T-cell (primary cell): ENCODE data around the gene CACNA1A. TPM values are rescaled to one million over a fixed set of nuclear protein-coding genes. Genes with fewer than 3 reads are reported as not detected.

ENCODE experiments used
- ATAC-seq, 4 experiments: fragments of 200-7000 bp in 3 of 4; fragments of 150-1000 bp in 1 of 4; cut with Tn5 transposase; replicated peaks in 1 of 4; 1 replicate in 3 of 4; 2 replicates in 1 of 4; pipeline ENCODE4 v1.10.0; 2021; ENCODE audit warnings: moderate library complexity in 3 of 4, mild to moderate bottlenecking in 2 of 4, moderate number of reproducible peaks in 1 of 4
- CTCF ChIA-PET, 2 donors: fragments of 300-600 bp; sonication (Branson Sonifier 250); formaldehyde crosslinking; loops; one replicate each; lab custom pipeline; 2022; ENCODE audit warnings: antibody characterized with exemption in 2 of 2; lab: Charles Lee
- POLR2A ChIA-PET, 2 donors: fragments of 300-600 bp; sonication (Branson Sonifier 250); formaldehyde crosslinking; loops; one replicate each; lab custom pipeline; 2022; ENCODE audit warnings: antibody characterized with exemption in 2 of 2; lab: Charles Lee
- DNase-seq, 35 experiments: peaks; one replicate each; pipeline versions ENCODE4 v3.0.0 to v3.0.0-alpha.2; 2013 to 2023
- H3K27ac ChIP-seq: one replicate; pipeline ENCODE4 v1.5.1; 2013; ENCODE audit warnings: low read length
- H3K27me3 ChIP-seq, 2 experiments: replicated peaks in 1 of 2; 1 replicate in 1 of 2; 2 replicates in 1 of 2; pipeline versions ENCODE4 v1.6.1 to v1.7.0; 2013; ENCODE audit warnings: low read length in 1 of 2, mixed read lengths in 1 of 2; ENCODE audit not compliant: control insufficient read depth in 2 of 2, insufficient read depth in 2 of 2; ENCODE audit errors: extremely low read depth in 1 of 2
- H3K36me3 ChIP-seq, 2 donors: 1 replicate in 1 of 2; 2 replicates in 1 of 2; pipeline versions ENCODE4 v1.6.1 to v1.7.0; 2013; ENCODE audit warnings: low read length in 1 of 2; ENCODE audit not compliant: control insufficient read depth in 2 of 2, insufficient read depth in 1 of 2; ENCODE audit errors: extremely low read depth in 1 of 2
- H3K4me1 ChIP-seq, 2 experiments: 1 replicate in 1 of 2; 2 replicates in 1 of 2; pipeline versions ENCODE4 v1.6.1 to v1.7.0; 2013; ENCODE audit warnings: low read length in 2 of 2, mixed read lengths in 1 of 2; ENCODE audit not compliant: insufficient read depth in 2 of 2, control insufficient read depth in 1 of 2; ENCODE audit errors: extremely low read depth in 1 of 2
- H3K4me3 ChIP-seq, 2 donors: 1 replicate in 1 of 2; 2 replicates in 1 of 2; pipeline versions ENCODE4 v1.5.1 to v1.7.0; 2013; ENCODE audit warnings: mild to moderate bottlenecking in 2 of 2, low read length in 1 of 2, moderate library complexity in 1 of 2; ENCODE audit not compliant: control insufficient read depth in 1 of 2; ENCODE audit errors: extremely low read depth in 1 of 2
- H3K9me3 ChIP-seq: 2 replicates; pipeline ENCODE4 v1.7.0; 2013
- H3K27ac Mint-ChIP-seq, 2 donors: one replicate each; pipeline ENCODE4 v1.8.0; 2020 to 2021; ENCODE audit warnings: mild to moderate bottlenecking in 2 of 2, mixed read lengths in 2 of 2
- H3K27me3 Mint-ChIP-seq, 2 donors: one replicate each; pipeline ENCODE4 v1.8.0; 2021 to 2022; ENCODE audit warnings: mixed read lengths in 2 of 2
- H3K36me3 Mint-ChIP-seq: one replicate; pipeline ENCODE4 v1.8.0; 2021; ENCODE audit warnings: mixed read lengths
- H3K4me1 Mint-ChIP-seq, 3 donors: one replicate each; pipeline ENCODE4 v1.8.0; 2020 to 2022; ENCODE audit warnings: mixed read lengths in 3 of 3, mild to moderate bottlenecking in 1 of 3
- H3K4me3 Mint-ChIP-seq, 3 donors: one replicate each; pipeline ENCODE4 v1.8.0; 2020 to 2022; ENCODE audit warnings: mild to moderate bottlenecking in 3 of 3, mixed read lengths in 3 of 3, moderate library complexity in 3 of 3
- H3K9me3 Mint-ChIP-seq, 3 donors: one replicate each; pipeline ENCODE4 v1.8.0; 2020 to 2022; ENCODE audit warnings: mixed read lengths in 3 of 3
- WGBS: methylation state at CpG from one replicate; pipeline ENCODE4 v1.1.5; 2013; ENCODE audit warnings: missing lambda C conversion rate; ENCODE audit not compliant: insufficient coverage; 5-methylcytosine and 5-hydroxymethylcytosine counted together
- total RNA-seq, 35 experiments: library from RNA in 6 of 35; stranded (reverse) in 6 of 35; fragments of 120-200 nt in 1 of 35; gene quantifications; one replicate each; pipeline versions ENCODE4 v1.2.1 to v1.2.4 and lab custom pipeline; 2013 to 2026

The CACNA1A gene
- total RNA-seq, 5 donors from 2014 or later (not counting 1 experiment from before 2014, with no cell fraction given), result 0.33 to 0.89 (median 0.51) TPM

- Mint-ChIP-seq H3K4me1 (peaks cover 20 to 31% (median 28%) of the 10 kb centered on the region in 3 donors), H3K36me3 (no peaks in the 10 kb centered on the region), H3K27me3 (no peaks in the 10 kb centered on the region), H3K27ac (no peak overlapping the region), H3K4me3 (peak overlapping the region in 1 of 3 donors; percentile 24), H3K9me3 (no peaks in the 10 kb centered on the region)
- Histone ChIP-seq H3K9me3 (no peaks in the 10 kb centered on the region), H3K27ac (no peak overlapping the region), H3K4me3 (no peak overlapping the region), H3K36me3 (no peaks in the 10 kb centered on the region), H3K27me3 (no peaks in the 10 kb centered on the region), H3K4me1 (peaks cover 2 to 26% of the 10 kb centered on the region in 2 experiments)
- DNase-seq, result no peak
- ChIA-PET CTCF (no interaction called here), POLR2A (interaction anchor here in 1 of 2 donors (0.6 kb wide), 1 partner anchor 1325 kb away, joined by 3 read pairs; no protein-coding TSS in a partner anchor)
- 83% methylated on average over 20 of the region's 20 CpGs for whole genome bisulfite sequencing
- no peak for ATAC-seq
These were observed 295.3 kb downstream of the CACNA1A start for GRCh38 chr19:13210941-13211340.

DNA sequence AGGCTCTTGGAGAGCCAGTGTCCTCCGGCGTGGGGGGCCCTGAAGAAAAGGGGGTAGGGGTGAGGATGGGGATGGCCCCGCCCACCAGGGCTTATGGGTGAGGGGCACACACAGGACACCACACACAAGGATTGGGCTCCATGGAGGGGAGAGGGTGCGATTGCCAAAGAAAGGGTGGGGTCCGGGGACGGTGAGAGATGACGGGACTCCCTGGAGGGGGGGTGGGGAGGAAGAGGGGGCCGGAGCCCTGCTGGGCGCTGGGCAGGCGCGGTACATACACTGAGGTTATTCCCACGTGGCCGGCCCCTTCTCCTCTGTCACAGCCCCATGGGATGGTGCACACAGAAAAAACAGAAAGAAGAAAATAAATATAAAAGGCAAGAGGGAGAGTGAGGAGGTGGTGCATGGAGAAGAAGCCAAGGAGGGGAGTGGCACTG is 295.9 kb downstream of the CACNA1A start:
- no peaks in the 10 kb centered on the region for H3K27me3 ChIP-seq
- WGBS, result 90% methylated on average over 2 of the region's 13 CpGs
- ATAC-seq (no peak), DNase-seq (no peak)
- Mint-ChIP-seq H3K4me1 (peaks cover 14 to 25% (median 22%) of the 10 kb centered on the region in 3 donors), H3K9me3 (no peaks in the 10 kb centered on the region), H3K27me3 (no peaks in the 10 kb centered on the region), H3K36me3 (no peaks in the 10 kb centered on the region), H3K27ac (peak overlapping the region in 1 of 2 donors; percentile 40), H3K4me3 (no peak overlapping the region)
- no peak overlapping the region for H3K27ac ChIP-seq
- ChIA-PET POLR2A (no interaction called here), CTCF (no interaction called here)
- no peaks in the 10 kb centered on the region for H3K36me3 ChIP-seq
- H3K4me3 ChIP-seq, result no peak overlapping the region
- H3K4me1 ChIP-seq, result peaks cover 2 to 21% of the 10 kb centered on the region in 2 experiments
- H3K9me3 ChIP-seq, result no peaks in the 10 kb centered on the region

DNA sequence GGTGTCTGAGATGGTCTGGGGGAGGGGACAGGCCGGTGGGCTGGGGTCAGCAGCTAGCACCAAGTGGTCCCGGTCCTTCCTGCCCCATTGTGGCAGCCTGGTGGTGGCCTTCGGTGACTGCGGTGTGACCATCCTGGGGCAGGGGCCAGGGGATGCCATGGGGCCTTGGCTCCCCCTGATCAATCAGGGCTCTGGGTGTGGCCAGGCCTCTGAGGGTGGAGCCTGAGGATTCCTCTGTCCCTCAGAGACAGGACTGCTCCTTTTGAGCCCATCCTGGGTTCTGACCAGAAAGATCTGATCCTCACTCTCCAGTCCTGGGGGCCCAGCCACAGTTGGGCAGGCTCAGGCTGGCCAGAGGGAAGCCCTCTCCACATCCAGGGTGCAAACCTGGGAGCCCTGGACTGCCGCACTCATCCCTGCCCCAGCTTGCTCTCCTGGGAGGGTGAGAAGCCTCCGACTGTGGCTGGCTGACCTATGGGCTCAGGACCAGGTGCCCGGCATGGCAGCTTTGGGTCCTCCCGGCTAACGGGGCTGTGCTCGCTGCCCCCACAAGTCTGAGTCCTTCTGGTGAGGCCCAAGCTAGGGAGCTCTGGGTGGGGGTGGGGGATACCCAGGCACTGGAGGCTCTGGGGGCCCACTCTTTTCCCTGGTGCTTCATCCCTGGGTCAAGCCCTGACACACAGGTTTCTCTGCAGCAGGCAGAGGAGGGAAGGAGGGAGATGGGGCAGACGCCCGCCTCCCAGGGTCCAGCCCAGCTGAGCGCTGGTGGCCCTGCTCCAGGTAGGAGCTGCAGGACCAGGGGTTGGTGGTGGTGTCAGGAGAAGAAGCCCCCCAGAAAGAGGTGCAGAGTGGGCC is 296.6 kb downstream of the CACNA1A start:
- no peak for DNase-seq

GRCh38 chr19:13208672-13209483 is 297.4 kb downstream of the CACNA1A start:
- no peaks in the 10 kb centered on the region for H3K9me3 Mint-ChIP-seq
- ATAC-seq (no peak), DNase-seq (no peak)
- Histone ChIP-seq H3K4me1 (peaks cover 2 to 20% of the 10 kb centered on the region in 2 experiments), H3K27me3 (peaks cover 0 to 3% of the 10 kb centered on the region in 2 experiments), H3K4me3 (peak overlapping the region in 1 of 2 donors; percentile 51), H3K27ac (no peak overlapping the region), H3K9me3 (no peaks in the 10 kb centered on the region), H3K36me3 (no peaks in the 10 kb centered on the region)
- H3K27ac Mint-ChIP-seq, result peak overlapping the region; percentile 27 to 52
- H3K27me3 Mint-ChIP-seq, result no peaks in the 10 kb centered on the region
- H3K4me3 Mint-ChIP-seq, result peak overlapping the region; percentile 87 to 93 (median 89)
- H3K4me1 Mint-ChIP-seq, result peaks cover 13 to 24% (median 21%) of the 10 kb centered on the region in 3 donors
- CTCF ChIA-PET, result no interaction called here
- WGBS, result 93% methylated on average over 38 of the region's 52 CpGs
- no peaks in the 10 kb centered on the region for H3K36me3 Mint-ChIP-seq
- POLR2A ChIA-PET, result no interaction called here

More for the DNA sequence above, 296.6 kb downstream of the CACNA1A start:
- Histone ChIP-seq H3K4me1 (peaks cover 2 to 20% of the 10 kb centered on the region in 2 experiments), H3K36me3 (no peaks in the 10 kb centered on the region), H3K9me3 (no peaks in the 10 kb centered on the region), H3K27me3 (no peaks in the 10 kb centered on the region), H3K4me3 (no peak overlapping the region), H3K27ac (no peak overlapping the region)
- POLR2A ChIA-PET, result no interaction called here
- WGBS, result 95% methylated on average over 7 of the region's 13 CpGs
- Mint-ChIP-seq H3K4me3 (peak overlapping the region; percentile 44 to 89 (median 68)), H3K36me3 (no peaks in the 10 kb centered on the region), H3K9me3 (no peaks in the 10 kb centered on the region), H3K4me1 (peaks cover 13 to 24% (median 21%) of the 10 kb centered on the region in 3 donors), H3K27me3 (no peaks in the 10 kb centered on the region), H3K27ac (peak overlapping the region in 1 of 2 donors; percentile 52)
- ATAC-seq, result no peak
- CTCF ChIA-PET, result interaction anchor here in 1 of 2 donors (0.6 kb wide), 1 partner anchor 259 kb away, joined by 5 read pairs; no protein-coding TSS in a partner anchor

DNA sequence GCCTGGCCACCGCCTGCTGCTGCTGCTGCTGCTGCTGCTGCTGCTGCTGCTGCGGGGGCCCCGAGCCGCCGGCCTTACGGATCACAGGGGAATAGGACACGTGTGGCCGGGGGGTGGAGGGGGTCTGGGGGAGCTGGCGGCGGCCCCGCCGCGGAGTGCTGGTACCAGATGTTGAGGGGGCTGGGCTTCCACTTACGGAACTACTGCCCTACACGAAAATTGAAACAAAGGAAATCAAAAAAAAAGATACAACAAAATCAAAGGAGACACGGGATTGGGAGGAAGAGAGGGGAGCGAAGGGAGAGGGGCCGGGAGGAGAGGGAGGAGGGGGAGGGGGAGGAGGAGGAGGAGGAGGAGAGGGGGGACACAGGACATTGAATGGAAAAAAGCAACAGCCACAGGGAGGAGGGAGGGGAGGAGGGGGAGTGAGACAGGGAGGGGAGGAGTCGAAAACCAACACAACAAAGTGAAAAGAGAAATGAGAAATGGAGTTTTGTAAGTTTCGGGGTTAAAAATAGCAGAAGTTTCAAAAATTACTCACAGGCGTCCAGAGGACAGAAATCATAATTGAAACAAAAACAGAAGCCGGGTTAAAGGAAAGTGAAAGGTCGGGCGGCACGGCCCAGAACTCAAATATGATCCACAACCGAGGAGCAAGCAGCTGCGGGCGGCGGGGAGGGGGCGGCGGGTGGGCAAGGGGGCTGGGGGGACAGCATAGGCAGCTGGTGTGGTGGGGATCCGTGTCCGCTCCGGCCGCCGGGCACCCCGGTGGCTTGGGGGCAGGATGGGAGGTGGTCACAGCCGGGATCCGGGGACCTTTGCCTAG is 298.2 kb downstream of the CACNA1A start:
- Histone ChIP-seq H3K4me3 (peak overlapping the region in 1 of 2 donors; percentile 51), H3K4me1 (peaks cover 2 to 20% of the 10 kb centered on the region in 2 experiments), H3K36me3 (no peaks in the 10 kb centered on the region), H3K27ac (no peak overlapping the region), H3K9me3 (no peaks in the 10 kb centered on the region), H3K27me3 (peaks cover 0 to 3% of the 10 kb centered on the region in 2 experiments)
- Mint-ChIP-seq H3K4me3 (peak overlapping the region; percentile 87 to 93 (median 89)), H3K27ac (peak overlapping the region; percentile 95 to 97), H3K27me3 (no peaks in the 10 kb centered on the region), H3K36me3 (no peaks in the 10 kb centered on the region), H3K4me1 (peaks cover 11 to 21% (median 12%) of the 10 kb centered on the region in 3 donors), H3K9me3 (no peaks in the 10 kb centered on the region)
- ATAC-seq (peak; percentile 39 to 66 (median 54)), DNase-seq (peak in 23 of 35 experiments; percentile 9 to 59 (median 33))
- ChIA-PET CTCF (no interaction called here), POLR2A (no interaction called here)
- no CpG with 5 or more reads among the region's 39 CpGs for WGBS
